HG02840 (cell line): Measurements from ENCODE around the gene AKAP13.
"Not testable (repeated sequence)": the region's sequence is repeated elsewhere in the genome, so short reads cannot be mapped to it uniquely, and the experiment has no call there.

Source experiments
- ATAC-seq: cut with Tn5 transposase; IDR thresholded peaks from one replicate; pipeline ENCODE4 v1.9.1; 2021; ENCODE audit warnings: mild to moderate bottlenecking, moderate library complexity, moderate number of reproducible peaks; ENCODE audit not compliant: unreplicated experiment, low FRiP score

Gene AKAP13

GRCh38 chr15:85347264-85348047, 32.9 kb upstream of the AKAP13 start:
- not testable (repeated sequence) for ATAC-seq

- ATAC-seq, result not testable (repeated sequence)
These were observed 32.2 kb upstream of the AKAP13 start for GRCh38 chr15:85348048-85348766.

- not testable (repeated sequence) for ATAC-seq
These were observed 31.3 kb upstream of the AKAP13 start for GRCh38 chr15:85349062-85349461.

GRCh38 chr15:85350395-85350794, 30.0 kb upstream of the AKAP13 start:
- ATAC-seq, result no peak

GRCh38 chr15:85351501-85351900, 28.9 kb upstream of the AKAP13 start:
- ATAC-seq, result not testable (repeated sequence)

GRCh38 chr15:85351965-85352364, 28.4 kb upstream of the AKAP13 start:
- ATAC-seq, result no peak

GRCh38 chr15:85353516-85353915, 26.9 kb upstream of the AKAP13 start:
- ATAC-seq, result no peak

- no peak for ATAC-seq
These were observed 25.9 kb upstream of the AKAP13 start for GRCh38 chr15:85354461-85354860.

GRCh38 chr15:85354948-85355347, 25.5 kb upstream of the AKAP13 start:
- no peak for ATAC-seq

- no peak for ATAC-seq
These were observed 24.1 kb upstream of the AKAP13 start for GRCh38 chr15:85356276-85356675.

GRCh38 chr15:85361323-85361722, 19.1 kb upstream of the AKAP13 start:
- no peak for ATAC-seq

- no peak for ATAC-seq
These were observed 17.8 kb upstream of the AKAP13 start for GRCh38 chr15:85362436-85363081.

- ATAC-seq, result no peak
These were observed 14.4 kb upstream of the AKAP13 start for GRCh38 chr15:85365980-85366379.

- ATAC-seq, result no peak
These were observed 12.7 kb upstream of the AKAP13 start for GRCh38 chr15:85367741-85368140.

- ATAC-seq, result no peak
These were observed 5.6 kb upstream of the AKAP13 start for GRCh38 chr15:85374831-85375230.

GRCh38 chr15:85377269-85377668, 3.1 kb upstream of the AKAP13 start:
- ATAC-seq, result no peak

GRCh38 chr15:85377986-85378385, 2.4 kb upstream of the AKAP13 start:
- no peak for ATAC-seq

- ATAC-seq, result no peak
These were observed 836 bp upstream of the AKAP13 start for GRCh38 chr15:85379403-85380131.

- ATAC-seq, result peak; percentile 36
These were observed 624 bp downstream of the AKAP13 start for GRCh38 chr15:85380812-85381642.
